Measurements from ENCODE around the gene FSTL3.

DNA sequence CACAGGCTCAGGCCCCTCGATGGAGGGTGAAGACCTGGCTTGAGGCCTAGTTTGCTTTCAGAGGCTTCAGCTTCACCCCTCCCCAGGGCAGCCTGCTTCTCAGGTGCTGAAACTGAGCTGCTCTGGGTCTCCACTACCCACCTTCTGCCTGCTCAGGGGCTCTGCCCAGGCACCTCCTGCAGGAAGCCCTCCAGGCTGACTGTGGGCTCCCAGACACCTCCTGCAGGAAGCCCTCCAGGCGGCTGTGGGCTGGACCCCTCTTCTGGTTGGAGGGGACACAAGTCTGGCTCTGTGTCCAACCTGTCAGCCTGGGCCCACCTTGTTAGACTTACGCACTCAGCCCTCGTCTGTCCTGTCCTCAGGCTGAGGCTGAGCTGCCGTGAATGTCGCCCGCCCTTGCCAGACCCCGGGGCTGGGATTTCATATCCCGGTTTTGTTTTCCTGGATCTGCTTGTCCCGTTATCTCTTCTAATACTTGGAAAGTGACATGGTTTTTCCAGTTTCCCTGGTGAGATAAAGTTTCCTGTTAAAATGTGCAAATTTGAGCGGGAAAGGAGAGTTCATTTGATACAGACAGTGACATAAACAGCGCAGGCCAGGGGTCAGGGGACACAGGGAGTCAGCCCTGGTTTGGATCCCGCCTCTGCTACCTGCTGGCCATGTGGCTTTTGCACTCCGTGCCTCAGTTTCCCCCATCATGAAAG is 53.9 kb downstream of the FSTL3 start:
- TF ChIP-seq POLR2A (IDR thresholded peaks at IDR 0.05): no peak
- TF ChIP-seq, protein P1, sequence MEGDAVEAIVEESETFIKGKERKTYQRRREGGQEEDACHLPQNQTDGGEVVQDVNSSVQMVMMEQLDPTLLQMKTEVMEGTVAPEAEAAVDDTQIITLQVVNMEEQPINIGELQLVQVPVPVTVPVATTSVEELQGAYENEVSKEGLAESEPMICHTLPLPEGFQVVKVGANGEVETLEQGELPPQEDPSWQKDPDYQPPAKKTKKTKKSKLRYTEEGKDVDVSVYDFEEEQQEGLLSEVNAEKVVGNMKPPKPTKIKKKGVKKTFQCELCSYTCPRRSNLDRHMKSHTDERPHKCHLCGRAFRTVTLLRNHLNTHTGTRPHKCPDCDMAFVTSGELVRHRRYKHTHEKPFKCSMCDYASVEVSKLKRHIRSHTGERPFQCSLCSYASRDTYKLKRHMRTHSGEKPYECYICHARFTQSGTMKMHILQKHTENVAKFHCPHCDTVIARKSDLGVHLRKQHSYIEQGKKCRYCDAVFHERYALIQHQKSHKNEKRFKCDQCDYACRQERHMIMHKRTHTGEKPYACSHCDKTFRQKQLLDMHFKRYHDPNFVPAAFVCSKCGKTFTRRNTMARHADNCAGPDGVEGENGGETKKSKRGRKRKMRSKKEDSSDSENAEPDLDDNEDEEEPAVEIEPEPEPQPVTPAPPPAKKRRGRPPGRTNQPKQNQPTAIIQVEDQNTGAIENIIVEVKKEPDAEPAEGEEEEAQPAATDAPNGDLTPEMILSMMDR (IDR thresholded peaks at IDR 0.05): no peak
- TF ChIP-seq POLR2AphosphoS5 (IDR thresholded peaks at IDR 0.05): no peak
- no peak for TF ChIP-seq EP300 (IDR thresholded peaks at IDR 0.05)
